MM.1S (cell line): ENCODE data around the gene FSIP1.

Source experiments
- CTCF ChIP-seq: fragments of 300-600 bp; sonication (generic); IDR thresholded peaks from 2 replicates; pipeline ENCODE4 v1.5.1; 2016; ENCODE audit warnings: antibody characterized with exemption, low read length, mixed read lengths
- EZH2 ChIP-seq: fragments of 300-600 bp; sonication (generic); optimal IDR thresholded peaks from 2 replicates; pipeline ENCODE3; 2017; ENCODE audit warnings: low read depth, mild to moderate bottlenecking, antibody characterized with exemption, low read length, mixed read lengths
- EZH2phosphoT487 ChIP-seq: fragments of 300-600 bp; sonication (generic); IDR thresholded peaks from 2 replicates; pipeline ENCODE4 v1.6.1; 2018; ENCODE audit warnings: antibody characterized with exemption, low read length

GRCh38 chr15:39589193-39589814, 193.3 kb downstream of the FSIP1 start:
- TF ChIP-seq CTCF (no peak), EZH2 (no peak), EZH2phosphoT487 (no peak)
